ENCODE data around the gene CCDC69.

DNA sequence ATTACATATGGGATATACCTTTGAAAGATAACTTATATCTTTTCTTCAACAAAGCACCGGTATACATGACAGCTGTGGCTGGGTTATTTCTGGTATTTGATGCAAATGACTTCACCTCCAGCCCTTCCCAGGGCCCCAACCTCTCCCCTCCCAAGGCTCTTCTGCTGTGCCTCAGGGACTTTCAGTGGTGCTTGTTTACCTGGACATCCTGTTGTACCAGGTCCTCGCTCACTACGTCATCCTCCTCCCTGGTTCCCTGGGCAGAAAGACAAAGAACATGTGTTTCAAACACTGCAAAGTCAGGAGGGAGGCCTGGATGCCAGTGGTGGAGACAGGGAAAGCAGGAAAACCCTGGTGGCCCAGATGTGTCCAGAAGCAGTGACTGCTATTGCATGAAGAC is 89.7 kb downstream of the CCDC69 start:
- TF ChIP-seq CTCF (IDR thresholded peaks at IDR 0.05) (no peak), POLR2A (IDR thresholded peaks at IDR 0.05) (no peak)
